Left lung (tissue), 10 donors: ENCODE results near the gene LCN10. TPM values are rescaled to one million over a fixed set of nuclear protein-coding genes. Genes with fewer than 3 reads are reported as not detected.
A peak's percentile ranks its signal among the peaks of the same experiment; 100 is the strongest.
"Not testable (repeated sequence)": the region's sequence is repeated elsewhere in the genome, so short reads cannot be mapped to it uniquely, and the experiment has no call there.

Experiments
- ATAC-seq: fragments of 200-7000 bp; cut with Tn5 transposase; one replicate; pipeline ENCODE4 v1.9.1; 2020; ENCODE audit warnings: moderate library complexity
- DNase-seq, 4 donors: peaks; one replicate each; pipeline ENCODE4 v3.0.0-alpha.2; 2013 to 2020
- H3K27ac ChIP-seq, 2 donors: fragments of 200-600 bp; sonication (generic) in 1 of 2; one replicate each; pipeline versions ENCODE4 v1.5.0 to v1.8.0; 2020 to 2021
- H3K27me3 ChIP-seq, 2 donors: fragments of 200-600 bp; sonication (generic) in 1 of 2; one replicate each; pipeline versions ENCODE4 v1.5.0 to v1.8.0; 2020 to 2021
- H3K36me3 ChIP-seq, 2 donors: fragments of 200-600 bp; sonication (generic) in 1 of 2; one replicate each; pipeline versions ENCODE4 v1.5.0 to v1.8.0; 2020 to 2021
- H3K4me1 ChIP-seq, 2 donors: fragments of 200-600 bp; one replicate each; pipeline ENCODE4 v1.8.0; 2021
- H3K4me3 ChIP-seq, 2 donors: fragments of 200-600 bp; sonication (generic) in 1 of 2; one replicate each; pipeline versions ENCODE4 v1.5.0 to v1.8.0; 2020 to 2021; ENCODE audit warnings: mild to moderate bottlenecking in 1 of 2
- H3K9me3 ChIP-seq, 2 donors: fragments of 200-600 bp; sonication (generic) in 1 of 2; one replicate each; pipeline versions ENCODE4 v1.5.0 to v1.8.0; 2020 to 2021
- CTCF ChIP-seq, 2 donors: fragments of 200-600 bp; sonication (generic) in 1 of 2; IDR thresholded peaks; one replicate each; pipeline versions ENCODE4 v1.5.0 to v1.8.0; 2021; ENCODE audit warnings: antibody characterized with exemption in 2 of 2
- intact Hi-C, 2 donors: fragments of 100-400 bp; cut with DNase I; formaldehyde crosslinking; loops; one replicate each; pipeline versions ENCODE4 v1.11.2 to v1.14.2; 2022
- polyA plus RNA-seq, 6 donors: library from polyadenylated mRNA; unstranded; fragments of 120-200 nt; gene quantifications; one replicate each; pipeline ENCODE4 v1.2.1, GENCODE V29; 2013; ENCODE audit not compliant: insufficient read length in 6 of 6
- total RNA-seq, 2 donors: library from RNA; stranded (reverse); fragmentation: NEBNext Ultra II Directional; extraction: Animal tissue kit (Norgen Biotek cat#: 25700); gene quantifications; one replicate each; pipeline ENCODE4 v1.2.1, GENCODE V29; 2021
- donor health status: DM: no; HTN: yes; CAD: no.
- donor health status: DM: no; HTN: no; CAD: no.

LCN10 gene
- total and polyA plus RNA-seq, 8 donors: 0.11 to 10.0 (median 0.28) TPM; not detected in 2

GRCh38 chr9:136707849-136708517, 34.8 kb downstream of the LCN10 start:
- no peak for DNase-seq
- TF ChIP-seq CTCF (IDR thresholded peaks at IDR 0.05): no peak
- Histone ChIP-seq H3K4me1 (peaks cover 6 to 17% of the 10 kb centered on the region in 2 donors), H3K27ac (no peak overlapping the region), H3K36me3 (no peaks in the 10 kb centered on the region), H3K9me3 (no peaks in the 10 kb centered on the region), H3K27me3 (peaks cover 0 to 23% of the 10 kb centered on the region in 2 donors), H3K4me3 (no peak overlapping the region)
- intact Hi-C loops: no loop called here
- ATAC-seq: no peak

- Histone ChIP-seq H3K4me3 (no peak overlapping the region), H3K9me3 (no peaks in the 10 kb centered on the region), H3K27ac (no peak overlapping the region), H3K36me3 (no peaks in the 10 kb centered on the region), H3K4me1 (peaks cover 6 to 11% of the 10 kb centered on the region in 2 donors), H3K27me3 (peaks cover 0 to 15% of the 10 kb centered on the region in 2 donors)
- intact Hi-C loops: no loop called here
- DNase-seq (no peak), ATAC-seq (no peak)
- no peak for TF ChIP-seq CTCF (IDR thresholded peaks at IDR 0.05)
Observed at GRCh38 chr9:136707011-136707410, 35.7 kb downstream of the LCN10 start.

- H3K27me3 ChIP-seq: peaks cover 4 to 11% of the 10 kb centered on the region in 2 donors
- peaks cover 6 to 15% of the 10 kb centered on the region in 2 donors for H3K4me1 ChIP-seq
- DNase-seq (no peak), ATAC-seq (peak; percentile 16)
- no peak for TF ChIP-seq CTCF (IDR thresholded peaks at IDR 0.05)
- no peak overlapping the region for H3K4me3 ChIP-seq
- intact Hi-C loops: no loop called here
- no peaks in the 10 kb centered on the region for H3K36me3 ChIP-seq
- no peaks in the 10 kb centered on the region for H3K9me3 ChIP-seq
- H3K27ac ChIP-seq: no peak overlapping the region
Observed at GRCh38 chr9:136705564-136705963, 37.2 kb downstream of the LCN10 start.

- H3K4me3 ChIP-seq, DNase-seq, H3K27ac ChIP-seq, ATAC-seq, intact Hi-C loops, H3K9me3 ChIP-seq, H3K36me3 ChIP-seq: not testable (repeated sequence)
- H3K27me3 ChIP-seq: peaks cover 4 to 16% of the 10 kb centered on the region in 2 donors
- H3K4me1 ChIP-seq: peaks cover 6 to 24% of the 10 kb centered on the region in 2 donors
Observed at GRCh38 chr9:136704741-136705140, 38.0 kb downstream of the LCN10 start.

GRCh38 chr9:136703276-136703860, 39.4 kb downstream of the LCN10 start:
- intact Hi-C loops: no loop called here
- no peaks in the 10 kb centered on the region for H3K9me3 ChIP-seq
- no peak overlapping the region for H3K27ac ChIP-seq
- no peak overlapping the region for H3K4me3 ChIP-seq
- H3K4me1 ChIP-seq: peaks cover 6 to 37% of the 10 kb centered on the region in 2 donors
- ATAC-seq: no peak
- no peaks in the 10 kb centered on the region for H3K36me3 ChIP-seq
- TF ChIP-seq CTCF (IDR thresholded peaks at IDR 0.05): no peak
- DNase-seq: no peak
- H3K27me3 ChIP-seq: peaks cover 4 to 16% of the 10 kb centered on the region in 2 donors
